ENCODE data around the gene RUSF1.
"Not testable (repeated sequence)": the region's sequence is repeated elsewhere in the genome, so short reads cannot be mapped to it uniquely, and the experiment has no call there.

Gene RUSF1

GRCh38 chr16:31513884-31514283, 5.7 kb upstream of the RUSF1 start:
- DNase-seq: no peak

DNA sequence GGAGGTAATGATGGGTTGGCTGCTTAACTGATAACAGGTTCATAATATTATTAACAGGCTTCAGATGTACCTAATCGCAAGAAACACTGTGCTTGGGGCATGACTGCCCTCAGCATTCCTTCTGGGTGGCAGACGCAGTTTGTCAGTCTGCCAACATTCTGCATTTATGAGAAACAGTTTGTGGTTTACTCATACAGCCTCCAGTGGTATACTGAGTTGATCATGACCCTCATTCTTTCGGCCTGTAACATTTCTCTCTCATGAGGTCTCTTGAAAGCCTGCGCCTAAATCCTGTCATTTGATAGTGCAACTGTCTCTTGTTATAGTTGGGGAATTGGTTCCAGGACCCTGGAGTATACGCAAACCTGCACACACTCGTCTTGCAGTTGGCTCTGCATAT, 4.9 kb upstream of the RUSF1 start:
- no peak for DNase-seq

GRCh38 chr16:31508706-31509195, 560 bp upstream of the RUSF1 start:
- DNase-seq: peak; percentile 30

- no peak for DNase-seq
These were observed 618 bp downstream of the RUSF1 start for GRCh38 chr16:31507617-31507928.

DNA sequence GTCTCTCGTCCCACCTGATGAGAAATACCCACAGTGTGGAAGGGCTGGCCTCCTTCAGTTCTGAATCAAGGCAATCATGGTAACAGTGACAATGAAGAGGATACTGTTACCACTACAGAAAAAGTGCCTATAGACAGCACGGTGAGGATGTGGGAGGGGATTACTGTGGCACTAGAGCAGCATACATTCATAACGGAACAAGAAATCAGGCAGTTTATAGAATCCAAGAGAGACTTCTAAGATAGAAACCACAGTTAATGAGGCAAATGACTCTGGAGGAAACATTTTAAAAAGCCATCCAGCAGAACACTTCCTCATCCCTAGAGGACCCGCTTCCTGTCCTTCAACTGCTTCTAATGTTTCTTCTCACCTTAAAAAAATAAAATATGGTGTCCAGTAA, 2.7 kb downstream of the RUSF1 start:
- no peak for DNase-seq

DNA sequence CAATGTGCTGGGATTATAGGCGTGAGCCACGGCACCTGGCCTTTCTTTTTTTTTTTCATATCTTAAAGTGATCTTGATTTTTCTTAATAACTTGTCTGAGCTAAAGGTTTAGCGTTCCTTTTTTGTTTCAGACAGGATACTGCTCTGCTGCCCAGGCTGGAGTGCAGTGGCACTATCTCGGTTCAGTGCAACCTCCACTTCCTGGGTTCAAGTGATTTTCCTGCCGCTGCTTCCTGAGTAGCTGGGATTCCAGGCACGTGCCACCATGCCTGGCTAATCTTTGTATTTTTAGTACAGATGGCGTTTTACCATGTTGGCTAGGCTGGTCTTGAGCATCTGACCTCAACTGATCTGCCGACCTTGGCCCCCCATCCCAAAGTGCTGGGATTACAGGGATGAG, 4.0 kb downstream of the RUSF1 start:
- no peak for DNase-seq

- DNase-seq: not testable (repeated sequence)
These were observed 4.6 kb downstream of the RUSF1 start for GRCh38 chr16:31503555-31503954.

DNA sequence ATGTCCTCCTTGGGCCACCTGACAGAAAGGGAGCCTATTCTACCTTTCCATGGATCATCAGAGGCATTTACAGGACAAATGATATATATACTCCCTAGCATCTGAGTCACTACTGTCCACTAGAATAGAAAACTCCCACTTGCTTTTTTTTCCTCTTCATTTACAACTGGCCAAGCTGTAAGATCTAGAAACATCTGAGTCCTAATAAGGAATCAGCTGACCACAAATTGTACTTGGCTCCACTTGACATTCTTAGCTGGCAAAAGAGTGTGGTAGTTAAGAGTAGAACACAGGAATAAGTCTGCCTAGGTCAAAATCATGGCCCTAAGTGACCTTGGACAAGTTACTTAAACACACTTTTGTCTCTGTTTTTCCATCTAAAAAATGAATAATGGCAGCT, 5.2 kb downstream of the RUSF1 start:
- no peak for DNase-seq

- DNase-seq: no peak
These were observed 6.2 kb downstream of the RUSF1 start for GRCh38 chr16:31501966-31502348.

DNA sequence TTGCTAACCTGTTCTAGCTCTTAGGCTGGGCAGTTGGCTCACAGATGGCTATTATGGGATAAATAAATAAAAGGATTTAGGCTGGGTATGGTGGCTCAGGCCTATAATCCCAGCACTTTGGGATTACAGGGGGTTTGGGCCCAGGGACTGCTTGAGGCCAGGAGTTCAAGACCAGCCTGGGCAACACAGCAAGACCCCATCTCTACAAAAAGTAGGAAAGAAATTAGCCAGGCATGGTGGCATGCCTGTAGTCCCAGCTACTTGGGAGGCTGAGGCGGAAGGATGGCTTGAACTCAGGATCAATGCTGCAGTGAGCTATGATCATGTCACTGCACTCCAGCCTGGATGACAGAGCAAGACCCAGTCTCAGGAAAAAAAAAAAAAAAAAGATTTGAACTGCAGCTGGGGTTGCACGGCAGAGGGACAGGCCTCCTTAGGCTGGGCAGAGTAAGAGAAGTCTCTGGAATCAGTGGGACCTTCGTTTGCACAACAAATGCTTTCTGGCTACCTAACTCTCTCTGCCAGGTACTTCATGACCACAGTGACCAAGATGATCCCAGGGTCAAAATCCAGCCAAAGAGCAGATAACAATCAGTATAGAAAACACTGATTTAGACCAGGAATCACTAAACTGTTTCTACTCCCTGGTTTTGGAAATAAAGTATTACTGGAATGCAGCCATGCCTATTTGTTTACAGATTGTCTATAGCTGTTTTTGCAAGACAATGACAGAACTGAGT, 6.8 kb downstream of the RUSF1 start:
- DNase-seq: no peak

DNA sequence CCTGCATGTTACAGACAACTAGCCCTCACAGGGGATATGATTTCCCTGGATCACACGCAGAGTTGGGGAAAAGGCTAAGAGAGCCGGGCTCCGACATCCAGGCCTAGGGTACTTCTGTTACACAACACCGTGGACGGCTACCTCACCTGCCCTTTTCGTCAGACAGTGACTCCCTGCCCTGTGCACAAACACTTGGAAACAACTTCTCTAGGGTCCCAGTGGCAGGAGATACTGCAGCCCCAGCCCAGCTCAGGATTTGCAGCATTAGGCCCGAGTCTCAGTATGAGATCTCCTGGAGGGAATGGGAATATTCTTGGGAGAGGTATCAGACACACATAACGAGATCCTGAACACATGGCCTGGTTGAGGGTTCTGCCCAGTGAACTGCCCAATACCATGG, 8.3 kb downstream of the RUSF1 start:
- no peak for DNase-seq

DNA sequence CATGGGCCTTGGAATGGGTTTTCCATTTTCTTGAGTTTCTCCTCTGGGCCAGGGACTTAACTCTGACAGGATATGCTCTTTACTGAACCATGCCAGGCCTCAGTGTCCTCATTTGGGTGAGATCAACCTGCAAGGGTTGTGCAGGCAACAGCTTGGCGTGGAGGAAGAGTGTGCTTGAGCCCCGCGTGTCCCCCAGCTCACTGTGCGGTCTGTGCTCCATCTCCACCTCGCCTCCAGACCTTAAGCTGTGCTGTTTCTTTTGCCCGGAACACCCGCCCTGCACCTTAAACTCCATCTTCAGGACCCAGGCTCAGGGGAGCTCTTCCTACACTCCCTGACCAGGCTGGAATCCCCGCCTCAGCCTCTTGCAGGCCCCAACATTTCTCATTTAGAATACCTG, 9.7 kb downstream of the RUSF1 start:
- DNase-seq: no peak

DNA sequence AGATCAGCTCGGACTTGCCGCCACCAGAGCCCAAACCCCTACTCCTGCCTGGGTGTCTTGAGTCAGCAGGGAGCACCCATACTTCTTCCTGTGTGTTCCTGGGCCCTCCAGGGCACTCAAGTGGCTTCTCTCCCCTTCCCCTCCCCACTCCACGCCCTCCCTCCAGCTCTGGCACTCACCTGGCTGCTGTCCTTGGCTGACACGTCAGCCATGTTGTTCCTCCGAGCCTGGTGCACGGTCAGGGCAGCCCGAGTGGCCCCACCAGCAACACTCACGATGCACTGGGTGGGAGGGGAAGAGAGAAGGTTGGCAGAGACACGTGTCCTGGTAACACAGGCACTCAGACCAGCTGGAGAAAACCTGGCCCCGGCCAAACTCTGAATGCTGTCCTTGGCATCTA, 11.5 kb downstream of the RUSF1 start:
- DNase-seq: no peak

DNA sequence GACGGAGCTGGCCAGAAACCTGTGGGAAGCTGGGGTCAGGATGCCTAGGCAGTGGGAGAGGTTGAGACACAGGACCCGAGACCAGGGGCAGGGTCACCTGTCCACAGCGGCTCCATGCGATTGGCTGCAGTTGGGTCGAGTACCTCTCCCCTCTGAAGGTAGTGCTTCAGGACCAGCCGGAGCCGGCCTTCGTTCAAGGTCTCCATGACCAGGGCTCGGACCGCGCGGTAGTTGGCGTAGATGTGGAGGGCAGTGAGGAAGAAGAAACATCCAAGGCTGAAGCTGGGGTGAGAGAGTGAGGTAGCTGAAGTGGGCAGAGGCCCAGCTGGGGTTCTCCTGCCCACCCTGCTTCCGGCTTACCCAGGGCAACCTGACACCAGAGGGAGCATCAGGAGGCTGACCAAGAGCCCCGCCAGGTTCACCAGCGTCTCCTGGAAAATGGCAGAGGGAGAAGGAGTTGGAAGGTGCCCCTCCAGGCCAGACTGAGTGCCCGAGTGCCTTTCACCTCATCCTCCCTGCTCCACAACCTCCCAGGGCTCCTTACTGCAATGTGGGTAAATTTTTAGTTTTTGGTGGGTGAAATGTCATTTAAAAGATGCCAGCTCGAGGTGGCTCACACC, 14.6 kb downstream of the RUSF1 start:
- DNase-seq: no peak

DNA sequence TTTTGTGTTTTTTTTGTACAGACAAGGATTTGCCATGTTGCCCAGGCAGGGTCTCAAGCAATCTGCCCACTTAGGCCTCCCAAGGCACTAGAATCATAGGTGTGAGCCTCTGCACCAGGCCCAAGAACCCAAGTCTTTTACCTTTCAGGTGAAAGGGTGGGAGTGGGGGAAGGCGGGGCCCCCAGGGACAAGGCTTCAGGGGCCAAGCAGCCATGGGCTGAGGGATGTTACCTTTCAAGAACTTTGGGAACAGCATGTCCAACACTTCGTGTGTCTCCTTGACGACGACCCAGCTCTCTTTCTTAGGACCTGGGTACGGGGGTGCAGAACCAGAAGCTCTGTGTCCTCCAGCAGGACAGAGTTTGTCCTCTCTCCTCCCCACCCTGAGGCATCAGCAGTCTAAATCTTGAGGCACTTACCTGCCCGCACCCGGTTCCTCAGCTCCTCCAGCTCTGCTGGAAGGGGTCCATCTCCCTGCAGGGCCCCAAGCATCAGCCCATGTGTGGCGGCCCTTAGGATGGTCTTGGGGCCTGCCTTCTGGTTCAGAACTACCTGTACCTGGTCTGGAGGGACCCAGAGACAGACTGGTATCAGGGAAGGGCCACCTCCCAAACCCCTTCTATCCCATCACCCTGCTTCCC, 16.3 kb downstream of the RUSF1 start:
- no peak for DNase-seq

GRCh38 chr16:31489616-31490584, 18.3 kb downstream of the RUSF1 start:
- DNase-seq: no peak

DNA sequence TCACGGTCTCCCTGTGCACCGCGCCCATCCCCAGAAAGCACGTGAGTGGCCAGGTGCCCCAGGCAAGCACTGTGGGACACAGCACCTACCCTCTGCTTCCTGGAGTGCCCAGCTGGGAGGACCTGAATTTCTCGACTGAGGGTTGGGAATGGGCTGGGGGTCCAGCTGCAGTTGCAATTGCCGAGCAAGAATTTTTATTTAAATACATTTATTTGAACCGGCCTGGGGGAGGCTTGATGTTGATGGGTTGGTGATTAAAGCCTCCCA, 19.0 kb downstream of the RUSF1 start:
- no peak for DNase-seq

DNA sequence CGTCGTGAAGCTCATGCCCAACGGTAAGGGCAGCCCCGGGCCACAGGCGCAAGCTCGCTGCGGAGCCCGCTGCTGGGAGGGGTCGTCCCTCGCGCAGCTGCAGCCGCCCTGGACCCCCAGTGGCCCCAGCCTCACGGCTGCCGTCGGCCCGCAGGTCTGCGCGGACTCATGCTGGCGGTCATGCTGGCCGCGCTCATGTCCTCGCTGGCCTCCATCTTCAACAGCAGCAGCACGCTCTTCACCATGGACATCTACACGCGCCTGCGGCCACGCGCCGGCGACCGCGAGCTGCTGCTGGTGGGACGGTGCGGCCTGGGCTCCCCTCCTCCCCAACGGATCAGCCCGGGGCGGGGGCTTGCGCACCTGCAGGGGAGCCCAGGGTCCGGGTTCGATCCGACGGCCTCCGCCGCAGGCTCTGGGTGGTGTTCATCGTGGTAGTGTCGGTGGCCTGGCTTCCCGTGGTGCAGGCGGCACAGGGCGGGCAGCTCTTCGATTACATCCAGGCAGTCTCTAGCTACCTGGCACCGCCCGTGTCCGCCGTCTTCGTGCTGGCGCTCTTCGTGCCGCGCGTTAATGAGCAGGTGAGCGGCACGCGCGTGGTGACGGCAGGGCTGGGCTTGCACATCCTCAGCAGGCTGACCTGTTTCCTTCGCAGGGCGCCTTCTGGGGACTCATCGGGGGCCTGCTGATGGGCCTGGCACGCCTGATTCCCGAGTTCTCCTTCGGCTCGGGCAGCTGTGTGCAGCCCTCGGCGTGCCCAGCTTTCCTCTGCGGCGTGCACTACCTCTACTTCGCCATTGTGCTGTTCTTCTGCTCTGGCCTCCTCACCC, 19.5 kb downstream of the RUSF1 start:
- peak; percentile 44 for DNase-seq

DNA sequence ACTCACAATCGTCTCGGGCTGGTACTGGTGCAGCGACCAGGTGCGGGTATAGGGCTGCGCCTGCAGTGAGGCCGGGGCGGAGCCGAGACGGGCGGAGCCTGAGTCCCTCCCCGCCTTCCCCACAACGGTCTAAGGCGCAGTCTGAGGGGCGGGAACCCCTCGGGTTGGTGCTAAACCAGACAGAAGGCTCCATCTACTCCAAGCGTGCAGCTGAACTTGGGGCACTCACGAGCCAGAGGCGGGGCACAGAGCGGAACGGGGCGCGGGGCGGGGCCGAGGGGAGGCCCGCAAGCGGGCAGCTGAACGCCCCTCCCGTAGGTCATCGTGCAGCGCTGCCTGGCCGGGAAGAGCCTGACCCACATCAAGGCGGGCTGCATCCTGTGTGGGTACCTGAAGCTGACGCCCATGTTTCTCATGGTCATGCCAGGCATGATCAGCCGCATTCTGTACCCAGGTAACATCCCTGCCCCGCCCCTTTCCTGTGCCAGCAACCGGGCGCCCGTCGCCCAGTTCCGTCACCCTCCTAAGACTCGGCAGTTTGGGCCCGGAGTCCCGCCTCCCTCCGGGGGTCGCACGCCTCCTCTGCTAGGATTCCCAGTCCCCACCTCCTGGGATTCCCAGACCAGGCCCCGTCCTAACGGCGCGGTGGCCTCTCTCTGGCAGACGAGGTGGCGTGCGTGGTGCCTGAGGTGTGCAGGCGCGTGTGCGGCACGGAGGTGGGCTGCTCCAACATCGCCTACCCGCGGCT, 20.3 kb downstream of the RUSF1 start:
- peak; percentile 82 for DNase-seq

- DNase-seq: no peak
These were observed 21.0 kb downstream of the RUSF1 start for GRCh38 chr16:31487071-31487719.

DNA sequence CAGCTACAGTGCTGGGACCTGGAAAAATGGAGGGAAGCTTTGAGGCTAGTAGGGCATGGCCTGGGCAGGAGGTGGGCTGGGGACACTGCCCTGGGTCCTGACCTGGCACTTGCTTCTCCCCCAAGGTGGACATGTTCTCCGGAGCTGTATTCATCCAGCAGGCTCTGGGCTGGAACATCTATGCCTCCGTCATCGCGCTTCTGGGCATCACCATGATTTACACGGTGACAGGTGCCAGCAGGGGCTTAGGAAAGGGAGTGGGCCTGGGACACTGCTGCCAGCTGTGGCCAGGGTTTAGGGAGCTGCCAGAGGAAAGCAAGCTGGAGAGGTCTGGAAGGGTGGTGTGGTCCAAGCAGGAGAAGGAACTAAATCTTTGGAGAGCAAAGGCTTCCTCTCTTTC, 22.1 kb downstream of the RUSF1 start:
- no peak for DNase-seq

All from NCI-H69 (cell line).